Gastroesophageal sphincter (tissue), 4 donors: ENCODE measurements around the gene EPHA6. TPM values are rescaled to one million over a fixed set of nuclear protein-coding genes. Genes with fewer than 3 reads are reported as not detected.
"Not testable (repeated sequence)": the region's sequence is repeated elsewhere in the genome, so short reads cannot be mapped to it uniquely, and the experiment has no call there.

ENCODE experiments used
- ATAC-seq: fragments of 150-250 bp; one replicate; pipeline ENCODE4 v1.9.1; 2016; ENCODE audit warnings: mild to moderate bottlenecking, moderate library complexity
- H3K27ac ChIP-seq, 4 donors: fragments of 200-600 bp; sonication (generic) in 3 of 4; 1 replicate in 3 of 4; 2 replicates in 1 of 4; pipeline ENCODE4 v1.5.1; 2016 to 2019
- H3K27me3 ChIP-seq: fragments of 200-600 bp; sonication (generic); one replicate; pipeline ENCODE4 v1.5.1; 2019
- H3K36me3 ChIP-seq, 2 donors: fragments of 200-600 bp; sonication (generic); one replicate each; pipeline ENCODE4 v1.5.1; 2019; ENCODE audit warnings: control low read depth in 1 of 2
- H3K4me1 ChIP-seq, 3 donors: fragments of 200-600 bp; sonication (generic); 1 replicate in 2 of 3; 2 replicates in 1 of 3; pipeline ENCODE4 v1.5.1; 2016 to 2019; ENCODE audit warnings: control low read depth in 2 of 3
- H3K4me3 ChIP-seq, 2 donors: fragments of 200-600 bp; sonication (generic); one replicate each; pipeline ENCODE4 v1.5.1; 2019; ENCODE audit warnings: mild to moderate bottlenecking in 1 of 2, moderate library complexity in 1 of 2
- H3K9me3 ChIP-seq, 3 donors: fragments of 200-600 bp; sonication (generic); one replicate each; pipeline ENCODE4 v1.5.1; 2017 to 2019; ENCODE audit warnings: control low read depth in 2 of 3
- CTCF ChIP-seq, 4 experiments: fragments of 200-600 bp in 2 of 4; fragments of 450-650 bp in 2 of 4; sonication (generic) in 1 of 4; IDR thresholded peaks; one replicate each; pipeline ENCODE4 v1.5.1; 2017 to 2019; ENCODE audit warnings: antibody characterized with exemption in 4 of 4, mild to moderate bottlenecking in 2 of 4, moderate library complexity in 2 of 4
- EP300 ChIP-seq: sonication (generic); formaldehyde crosslinking; IDR thresholded peaks from one replicate; pipeline ENCODE4 v1.6.1; 2017; ENCODE audit warnings: antibody characterized with exemption, mild to moderate bottlenecking
- POLR2A ChIP-seq, 2 donors: fragments of 450-650 bp; IDR thresholded peaks; one replicate each; pipeline ENCODE4 v1.6.1; 2017; ENCODE audit warnings: antibody characterized with exemption in 2 of 2, mild to moderate bottlenecking in 2 of 2, moderate library complexity in 1 of 2
- POLR2AphosphoS5 ChIP-seq: sonication (generic); formaldehyde crosslinking; IDR thresholded peaks from one replicate; pipeline ENCODE4 v1.6.1; 2017; ENCODE audit warnings: antibody characterized with exemption
- WGBS, 2 donors: methylation state at CpG; one replicate each; pipeline ENCODE4 v1.1.5; 2018; ENCODE audit warnings: low coverage in 1 of 2; 5-methylcytosine and 5-hydroxymethylcytosine counted together
- total RNA-seq, 4 donors: library from RNA; depleted of rRNA; stranded (reverse); fragments of >200 nt; gene quantifications; one replicate each; pipeline ENCODE4 v1.1.0, GENCODE V29; 2016

The EPHA6 gene
- total RNA-seq, 4 donors from 2014 or later: 1.6 to 4.2 (median 2.9) TPM

DNA sequence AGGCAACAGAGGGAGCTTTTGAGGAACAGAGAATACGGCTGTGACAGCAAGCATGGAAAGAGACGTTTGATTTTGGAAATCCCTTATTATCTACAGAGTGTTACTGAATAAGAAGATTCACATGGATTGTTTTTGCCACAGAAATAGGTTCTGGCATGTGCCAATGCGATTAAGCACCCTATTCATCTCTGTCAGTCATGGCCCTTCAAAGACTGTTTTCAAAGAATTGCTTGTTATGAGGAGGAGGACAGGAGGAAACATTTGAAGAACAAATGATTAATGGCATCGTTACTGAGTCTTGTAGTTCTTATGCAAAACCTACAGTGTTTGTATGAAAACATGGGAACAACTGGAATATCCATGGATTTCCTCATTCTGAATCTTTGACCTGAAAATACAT is 86.2 kb downstream of the EPHA6 start:
- TF ChIP-seq CTCF (IDR thresholded peaks at IDR 0.05) (no peak), POLR2A (IDR thresholded peaks at IDR 0.05) (no peak), EP300 (no peak), POLR2AphosphoS5 (no peak)
- Histone ChIP-seq H3K4me1 (no peaks in the 10 kb centered on the region), H3K27me3 (no peaks in the 10 kb centered on the region), H3K9me3 (no peaks in the 10 kb centered on the region), H3K36me3 (no peaks in the 10 kb centered on the region), H3K27ac (no peak overlapping the region), H3K4me3 (no peak overlapping the region)
- no peak for ATAC-seq
- WGBS, 2 donors: 53 to 63% methylated on average over 4 of the region's 4 CpGs

- Histone ChIP-seq H3K4me3 (no peak overlapping the region), H3K4me1 (no peaks in the 10 kb centered on the region), H3K27ac (no peak overlapping the region), H3K9me3 (no peaks in the 10 kb centered on the region), H3K36me3 (no peaks in the 10 kb centered on the region), H3K27me3 (no peaks in the 10 kb centered on the region)
- 84 to 96% methylated on average over 2 of the region's 2 CpGs for WGBS, 2 donors
- no peak for ATAC-seq
- TF ChIP-seq POLR2AphosphoS5 (no peak), POLR2A (IDR thresholded peaks at IDR 0.05) (no peak), EP300 (no peak), CTCF (IDR thresholded peaks at IDR 0.05) (no peak)
Measured at GRCh38 chr3:96915445-96915844, 101.1 kb downstream of the EPHA6 start.

GRCh38 chr3:96931119-96931862 is 116.9 kb downstream of the EPHA6 start:
- no peak overlapping the region for H3K4me3 ChIP-seq
- TF ChIP-seq EP300 (no peak), CTCF (IDR thresholded peaks at IDR 0.05) (no peak), POLR2A (IDR thresholded peaks at IDR 0.05) (no peak), POLR2AphosphoS5 (no peak)
- no peaks in the 10 kb centered on the region for H3K4me1 ChIP-seq
- no peak overlapping the region for H3K27ac ChIP-seq
- H3K9me3 ChIP-seq: peaks cover 0 to 50% (median 0%) of the 10 kb centered on the region in 3 donors
- WGBS, 2 donors: 100% methylated on average over 2 of the region's 3 CpGs; no CpG with 5 or more reads in 1 of the 2 donors
- no peaks in the 10 kb centered on the region for H3K27me3 ChIP-seq
- no peak for ATAC-seq
- no peaks in the 10 kb centered on the region for H3K36me3 ChIP-seq

GRCh38 chr3:96942131-96942530 is 127.7 kb downstream of the EPHA6 start:
- 80 to 100% methylated on average over 1 of the region's 7 CpGs for WGBS, 2 donors
- not testable (repeated sequence) for H3K36me3 ChIP-seq, H3K27me3 ChIP-seq, H3K4me1 ChIP-seq, H3K27ac ChIP-seq, ATAC-seq, H3K4me3 ChIP-seq
- peaks cover 0 to 18% (median 0%) of the 10 kb centered on the region in 3 donors for H3K9me3 ChIP-seq

- H3K27me3 ChIP-seq: no peaks in the 10 kb centered on the region
- no peak overlapping the region for H3K27ac ChIP-seq
- no peaks in the 10 kb centered on the region for H3K36me3 ChIP-seq
- TF ChIP-seq CTCF (IDR thresholded peaks at IDR 0.05): no peak
- no peak for TF ChIP-seq POLR2A (IDR thresholded peaks at IDR 0.05)
- TF ChIP-seq EP300: no peak
- TF ChIP-seq POLR2AphosphoS5: no peak
- no peaks in the 10 kb centered on the region for H3K9me3 ChIP-seq
- no peak for ATAC-seq
- H3K4me3 ChIP-seq: no peak overlapping the region
- H3K4me1 ChIP-seq: no peaks in the 10 kb centered on the region
- WGBS, 2 donors: 89 to 93% methylated on average over 4 of the region's 4 CpGs
Measured at GRCh38 chr3:96958856-96959255, 144.5 kb downstream of the EPHA6 start.
